ENCODE results near the gene KAZN. TPM values are rescaled to one million over a fixed set of nuclear protein-coding genes. Genes with fewer than 3 reads are reported as not detected.

KAZN gene
- total and polyA plus RNA-seq, 11 donors, result 0.65 to 6.5 (median 2.3) TPM

DNA sequence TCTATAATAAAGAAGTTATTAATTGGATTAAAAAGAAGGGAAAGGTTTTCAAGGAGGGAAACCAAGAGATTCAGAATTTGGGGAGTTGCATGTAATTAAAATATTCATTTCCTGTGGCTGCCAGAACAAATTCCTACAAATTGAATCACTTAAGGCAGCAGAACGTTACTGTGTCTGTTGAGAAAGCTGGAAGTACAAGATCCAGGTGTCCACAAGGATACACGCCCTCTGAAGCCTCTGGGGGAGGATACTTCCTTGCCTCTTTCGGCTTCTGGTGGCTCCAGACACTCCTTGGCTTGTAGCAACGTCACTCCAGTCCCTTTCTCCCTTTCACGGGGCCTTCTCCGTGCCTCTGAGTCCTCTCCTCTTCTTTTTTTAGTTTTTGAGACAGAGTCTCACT lies 67.9 kb downstream of the KAZN start:
- Histone ChIP-seq H3K27me3 (peaks cover 0 to 26% (median 0%) of the 10 kb centered on the region in 9 donors), H3K9me3 (no peaks in the 10 kb centered on the region), H3K4me3 (no peak overlapping the region), H3K27ac (no peak overlapping the region), H3K4me1 (peaks cover 0 to 4% (median 0%) of the 10 kb centered on the region in 12 donors), H3K36me3 (no peaks in the 10 kb centered on the region)
- DNase-seq, result no peak
- no peak for TF ChIP-seq POLR2A (IDR thresholded peaks at IDR 0.05)
- TF ChIP-seq CTCF (IDR thresholded peaks at IDR 0.05), result no peak
- intact Hi-C loops (cut with DNase I), result no loop called here
- ATAC-seq, result no peak
- 72 to 81% (median 73%) methylated on average over 6 of the region's 6 CpGs for WGBS, 4 donors

- H3K4me1 ChIP-seq, result no peaks in the 10 kb centered on the region
- H3K27me3 ChIP-seq, result peaks cover 0 to 21% (median 0%) of the 10 kb centered on the region in 9 donors
- TF ChIP-seq CTCF (IDR thresholded peaks at IDR 0.05), result no peak
- TF ChIP-seq POLR2A (IDR thresholded peaks at IDR 0.05), result no peak
- no peak overlapping the region for H3K4me3 ChIP-seq
- DNase-seq (no peak), ATAC-seq (no peak)
- H3K9me3 ChIP-seq, result no peaks in the 10 kb centered on the region
- 81 to 85% (median 84%) methylated on average over 15 of the region's 15 CpGs for WGBS, 4 donors
- intact Hi-C loops (cut with DNase I), result no loop called here
- no peak overlapping the region for H3K27ac ChIP-seq
- H3K36me3 ChIP-seq, result no peaks in the 10 kb centered on the region
Measured at GRCh38 chr1:14666962-14667650, 68.6 kb downstream of the KAZN start.

- WGBS, 4 donors, result 55 to 62% (median 58%) methylated on average over 4 of the region's 4 CpGs
- DNase-seq, result no peak
Measured at GRCh38 chr1:14667651-14667984, 69.1 kb downstream of the KAZN start.

GRCh38 chr1:14668538-14668937 lies 70.1 kb downstream of the KAZN start:
- H3K9me3 ChIP-seq, result peaks cover 0 to 4% (median 0%) of the 10 kb centered on the region in 12 donors
- ATAC-seq, result no peak

More at GRCh38 chr1:14667651-14667984, 69.1 kb downstream of the KAZN start:
- Histone ChIP-seq H3K4me3 (no peak overlapping the region), H3K9me3 (no peaks in the 10 kb centered on the region), H3K27ac (no peak overlapping the region), H3K4me1 (no peaks in the 10 kb centered on the region), H3K36me3 (no peaks in the 10 kb centered on the region), H3K27me3 (peaks cover 0 to 20% (median 0%) of the 10 kb centered on the region in 9 donors)
- no peak for ATAC-seq
- intact Hi-C loops (cut with DNase I), result no loop called here
- TF ChIP-seq CTCF (IDR thresholded peaks at IDR 0.05) (no peak), POLR2A (IDR thresholded peaks at IDR 0.05) (no peak)

More at GRCh38 chr1:14668538-14668937, 70.1 kb downstream of the KAZN start:
- H3K4me3 ChIP-seq, result no peak overlapping the region
- H3K27me3 ChIP-seq, result peaks cover 0 to 14% (median 0%) of the 10 kb centered on the region in 9 donors
- no peak overlapping the region for H3K27ac ChIP-seq
- 56 to 66% (median 59%) methylated on average over 8 of the region's 8 CpGs for WGBS, 4 donors
- H3K4me1 ChIP-seq, result no peaks in the 10 kb centered on the region
- TF ChIP-seq CTCF (IDR thresholded peaks at IDR 0.05), result no peak
- no peak for TF ChIP-seq POLR2A (IDR thresholded peaks at IDR 0.05)
- intact Hi-C loops (cut with DNase I), result no loop called here
- H3K36me3 ChIP-seq, result no peaks in the 10 kb centered on the region
- DNase-seq, result no peak
